SK-N-SH treated with all-trans-retinoic acid at 6 μM for 48 hours (cell line): ENCODE results near the gene MFSD11.

ENCODE experiments used
- ATAC-seq: fragments of 200-7000 bp; cut with Tn5 transposase; 3 replicates; pipeline ENCODE4 v1.9.1; 2020; ENCODE audit warnings: mild to moderate bottlenecking, moderate library complexity
- ARNTL ChIP-seq: fragments of 450-650 bp; formaldehyde crosslinking; IDR thresholded peaks from 2 replicates; pipeline ENCODE4 v1.5.0; 2020; ENCODE audit warnings: low read depth, mild to moderate bottlenecking, moderate library complexity, borderline replicate concordance
- BACH2 ChIP-seq: fragments of 250-450 bp; sonication (Bioruptor Pico); IDR thresholded peaks from 2 replicates; pipeline ENCODE4 v1.9.0; 2021; ENCODE audit warnings: mild to moderate bottlenecking, borderline replicate concordance
- CSDC2 ChIP-seq: fragments of 250-450 bp; sonication (Bioruptor Pico); IDR thresholded peaks from 2 replicates; pipeline ENCODE4 v1.5.0; 2020; ENCODE audit warnings: mild to moderate bottlenecking, moderate library complexity
- CSRNP3 ChIP-seq: fragments of 250-450 bp; sonication (Bioruptor Pico); IDR thresholded peaks from 2 replicates; pipeline ENCODE4 v1.5.1; 2021; ENCODE audit warnings: mild to moderate bottlenecking, moderate library complexity
- ESRRG ChIP-seq: fragments of 250-450 bp; sonication (Bioruptor Pico); IDR thresholded peaks from 2 replicates; pipeline ENCODE4 v1.6.1; 2021; ENCODE audit warnings: mild to moderate bottlenecking
- GLIS3 ChIP-seq: fragments of 250-450 bp; sonication (Bioruptor Pico); IDR thresholded peaks from 2 replicates; pipeline ENCODE4 v1.5.0; 2020; ENCODE audit warnings: mild to moderate bottlenecking, moderate library complexity
- ISL1 ChIP-seq: fragments of 250-450 bp; sonication (Bioruptor Pico); IDR thresholded peaks from 2 replicates; pipeline ENCODE4 v2.1.2; 2022; ENCODE audit warnings: mild to moderate bottlenecking, moderate library complexity
- OSR1 ChIP-seq: fragments of 250-450 bp; sonication (Bioruptor Pico); IDR thresholded peaks from 2 replicates; pipeline ENCODE4 v1.8.0; 2022; ENCODE audit warnings: moderate library complexity, mild to moderate bottlenecking, inconsistent platforms
- POU6F1 ChIP-seq: fragments of 250-450 bp; sonication (Bioruptor Pico); IDR thresholded peaks from 2 replicates; pipeline ENCODE4 v1.8.0; 2021; ENCODE audit warnings: low read depth, mild to moderate bottlenecking, moderate library complexity, borderline replicate concordance
- PPARA ChIP-seq: fragments of 250-450 bp; sonication (Bioruptor Pico); IDR thresholded peaks from 2 replicates; pipeline ENCODE4 v1.5.0; 2020; ENCODE audit warnings: mild to moderate bottlenecking, borderline replicate concordance
- RARB ChIP-seq: fragments of 250-450 bp; sonication (Bioruptor Pico); IDR thresholded peaks from 2 replicates; pipeline ENCODE4 v1.8.0; 2021; ENCODE audit warnings: mild to moderate bottlenecking, moderate library complexity
- SNAI2 ChIP-seq: fragments of 250-450 bp; sonication (Bioruptor Pico); IDR thresholded peaks from 2 replicates; pipeline ENCODE4 v1.5.0; 2020; ENCODE audit warnings: mild to moderate bottlenecking, moderate library complexity
- TCF4 ChIP-seq: fragments of 250-450 bp; sonication (Bioruptor Pico); IDR thresholded peaks from 2 replicates; pipeline ENCODE4 v1.8.0; 2021; ENCODE audit warnings: mild to moderate bottlenecking, moderate library complexity, borderline replicate concordance
- TOX ChIP-seq: fragments of 250-450 bp; sonication (Bioruptor Pico); IDR thresholded peaks from 2 replicates; pipeline ENCODE4 v1.8.0; 2021; ENCODE audit warnings: mild to moderate bottlenecking, moderate library complexity, borderline replicate concordance
- TSHZ2 ChIP-seq: fragments of 250-450 bp; sonication (Bioruptor Pico); IDR thresholded peaks from 2 replicates; pipeline ENCODE4 v1.5.0; 2020; ENCODE audit warnings: mild to moderate bottlenecking, moderate library complexity
- ZC3H10 ChIP-seq: fragments of 250-450 bp; sonication (Bioruptor Pico); IDR thresholded peaks from 2 replicates; pipeline ENCODE4 v1.5.1; 2021; ENCODE audit warnings: mild to moderate bottlenecking, moderate library complexity
- ZFP3 ChIP-seq: fragments of 250-450 bp; sonication (Bioruptor Pico); IDR thresholded peaks from 2 replicates; pipeline ENCODE4 v1.5.0; 2020; ENCODE audit warnings: mild to moderate bottlenecking, moderate library complexity
- ZFP30 ChIP-seq: fragments of 450-650 bp; formaldehyde crosslinking; IDR thresholded peaks from 2 replicates; pipeline ENCODE4 v1.5.0; 2022; ENCODE audit warnings: mild to moderate bottlenecking, moderate library complexity
- ZNF565 ChIP-seq: fragments of 450-650 bp; formaldehyde crosslinking; conservative IDR thresholded peaks from 2 replicates; pipeline ENCODE4 v1.5.0; 2020; ENCODE audit warnings: low read depth, mild to moderate bottlenecking, moderate library complexity
- ZNF70 ChIP-seq: fragments of 450-650 bp; formaldehyde crosslinking; IDR thresholded peaks from 2 replicates; pipeline ENCODE4 v1.5.0; 2020; ENCODE audit warnings: mild to moderate bottlenecking, moderate library complexity
- ZNF8 ChIP-seq: fragments of 450-650 bp; formaldehyde crosslinking; IDR thresholded peaks from 2 replicates; pipeline ENCODE4 v1.5.0; 2020; ENCODE audit warnings: mild to moderate bottlenecking, moderate library complexity
- TF ChIP-seq, protein P1 (sequence below): fragments of 250-450 bp; sonication (Bioruptor Pico); IDR thresholded peaks from 2 replicates; pipeline ENCODE4 v1.8.0; 2020; ENCODE audit warnings: mild to moderate bottlenecking, moderate library complexity, borderline replicate concordance

The MFSD11 gene

GRCh38 chr17:76826330-76827068, 88.6 kb downstream of the MFSD11 start:
- ATAC-seq, result peak; percentile 32

GRCh38 chr17:76827736-76828135, 89.8 kb downstream of the MFSD11 start:
- no peak for TF ChIP-seq RARB (CRISPR knock-in tag)
- TF ChIP-seq SNAI2 (CRISPR knock-in tag), result no peak
- TF ChIP-seq TSHZ2, result no peak
- no peak for TF ChIP-seq GLIS3 (CRISPR knock-in tag)
- TF ChIP-seq OSR1 (CRISPR knock-in tag), result no peak
- TF ChIP-seq TCF4 (CRISPR knock-in tag), result no peak
- TF ChIP-seq ZFP30 (CRISPR knock-in tag), result no peak
- no peak for TF ChIP-seq ZNF565 (CRISPR knock-in tag)
- no peak for TF ChIP-seq CSRNP3 (CRISPR knock-in tag)
- no peak for TF ChIP-seq CSDC2 (CRISPR knock-in tag)
- TF ChIP-seq ARNTL (CRISPR knock-in tag), result no peak
- no peak for TF ChIP-seq ZC3H10
- TF ChIP-seq PPARA (CRISPR knock-in tag), result no peak
- no peak for TF ChIP-seq POU6F1 (CRISPR knock-in tag)
- TF ChIP-seq ZNF70, result no peak
- no peak for TF ChIP-seq ZNF8
- no peak for TF ChIP-seq ZFP3 (CRISPR knock-in tag)
- TF ChIP-seq ESRRG (CRISPR knock-in tag), result no peak
- no peak for TF ChIP-seq TOX (CRISPR knock-in tag)
- no peak for ATAC-seq

More at GRCh38 chr17:76826330-76827068, 88.6 kb downstream of the MFSD11 start:
- TF ChIP-seq, protein P1, sequence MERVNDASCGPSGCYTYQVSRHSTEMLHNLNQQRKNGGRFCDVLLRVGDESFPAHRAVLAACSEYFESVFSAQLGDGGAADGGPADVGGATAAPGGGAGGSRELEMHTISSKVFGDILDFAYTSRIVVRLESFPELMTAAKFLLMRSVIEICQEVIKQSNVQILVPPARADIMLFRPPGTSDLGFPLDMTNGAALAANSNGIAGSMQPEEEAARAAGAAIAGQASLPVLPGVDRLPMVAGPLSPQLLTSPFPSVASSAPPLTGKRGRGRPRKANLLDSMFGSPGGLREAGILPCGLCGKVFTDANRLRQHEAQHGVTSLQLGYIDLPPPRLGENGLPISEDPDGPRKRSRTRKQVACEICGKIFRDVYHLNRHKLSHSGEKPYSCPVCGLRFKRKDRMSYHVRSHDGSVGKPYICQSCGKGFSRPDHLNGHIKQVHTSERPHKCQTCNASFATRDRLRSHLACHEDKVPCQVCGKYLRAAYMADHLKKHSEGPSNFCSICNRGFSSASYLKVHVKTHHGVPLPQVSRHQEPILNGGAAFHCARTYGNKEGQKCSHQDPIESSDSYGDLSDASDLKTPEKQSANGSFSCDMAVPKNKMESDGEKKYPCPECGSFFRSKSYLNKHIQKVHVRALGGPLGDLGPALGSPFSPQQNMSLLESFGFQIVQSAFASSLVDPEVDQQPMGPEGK (CRISPR knock-in tag), result no peak
- TF ChIP-seq ISL1 (CRISPR knock-in tag) (no peak), ESRRG (CRISPR knock-in tag) (no peak), ARNTL (CRISPR knock-in tag) (no peak), ZNF565 (CRISPR knock-in tag) (no peak), CSDC2 (CRISPR knock-in tag) (no peak), CSRNP3 (CRISPR knock-in tag) (no peak), POU6F1 (CRISPR knock-in tag) (no peak), TCF4 (CRISPR knock-in tag) (no peak), TOX (CRISPR knock-in tag) (no peak), PPARA (CRISPR knock-in tag) (no peak), SNAI2 (CRISPR knock-in tag) (no peak), OSR1 (CRISPR knock-in tag) (no peak), RARB (CRISPR knock-in tag) (no peak), BACH2 (CRISPR knock-in tag) (no peak), ZNF70 (no peak)
